ENCODE data around the gene RPH3AL.
"Not testable (repeated sequence)": the region's sequence is repeated elsewhere in the genome, so short reads cannot be mapped to it uniquely, and the experiment has no call there.

RPH3AL gene

GRCh38 chr17:223723-224471 lies 128.7 kb downstream of the RPH3AL start:
- no peak for DNase-seq (ENCODE audit: low spot score)
- no peak overlapping the region for H3K27ac ChIP-seq
- CTCF ChIA-PET, result interaction anchor here (0.6 to 0.8 kb wide), 2 partner anchors 10 to 188 kb away, joined by 3 to 4 read pairs; no protein-coding TSS in a partner anchor
- POLR2A ChIA-PET (ENCODE audit: low non-redundant PET), result no interaction called here
- TF ChIP-seq, protein P1, sequence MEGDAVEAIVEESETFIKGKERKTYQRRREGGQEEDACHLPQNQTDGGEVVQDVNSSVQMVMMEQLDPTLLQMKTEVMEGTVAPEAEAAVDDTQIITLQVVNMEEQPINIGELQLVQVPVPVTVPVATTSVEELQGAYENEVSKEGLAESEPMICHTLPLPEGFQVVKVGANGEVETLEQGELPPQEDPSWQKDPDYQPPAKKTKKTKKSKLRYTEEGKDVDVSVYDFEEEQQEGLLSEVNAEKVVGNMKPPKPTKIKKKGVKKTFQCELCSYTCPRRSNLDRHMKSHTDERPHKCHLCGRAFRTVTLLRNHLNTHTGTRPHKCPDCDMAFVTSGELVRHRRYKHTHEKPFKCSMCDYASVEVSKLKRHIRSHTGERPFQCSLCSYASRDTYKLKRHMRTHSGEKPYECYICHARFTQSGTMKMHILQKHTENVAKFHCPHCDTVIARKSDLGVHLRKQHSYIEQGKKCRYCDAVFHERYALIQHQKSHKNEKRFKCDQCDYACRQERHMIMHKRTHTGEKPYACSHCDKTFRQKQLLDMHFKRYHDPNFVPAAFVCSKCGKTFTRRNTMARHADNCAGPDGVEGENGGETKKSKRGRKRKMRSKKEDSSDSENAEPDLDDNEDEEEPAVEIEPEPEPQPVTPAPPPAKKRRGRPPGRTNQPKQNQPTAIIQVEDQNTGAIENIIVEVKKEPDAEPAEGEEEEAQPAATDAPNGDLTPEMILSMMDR (conservative IDR thresholded peaks at IDR 0.05; ENCODE audit: low read depth), result no peak

GRCh38 chr17:222172-222571 lies 130.4 kb downstream of the RPH3AL start:
- CTCF ChIA-PET, result no interaction called here
- POLR2A ChIA-PET (ENCODE audit: low non-redundant PET), result no interaction called here
- DNase-seq (ENCODE audit: low spot score), result no peak
- TF ChIP-seq, protein P1 (conservative IDR thresholded peaks at IDR 0.05; ENCODE audit: low read depth), result no peak
- no peak overlapping the region for H3K27ac ChIP-seq

- ChIA-PET CTCF (no interaction called here), POLR2A (ENCODE audit: low non-redundant PET) (no interaction called here)
These were observed 132.9 kb downstream of the RPH3AL start for GRCh38 chr17:219696-220095.

GRCh38 chr17:218432-219110 lies 134.0 kb downstream of the RPH3AL start:
- TF ChIP-seq, protein P1 (conservative IDR thresholded peaks at IDR 0.05; ENCODE audit: low read depth), result no peak
- DNase-seq (ENCODE audit: low spot score), result no peak
- POLR2A ChIA-PET (ENCODE audit: low non-redundant PET), result no interaction called here
- CTCF ChIA-PET, result interaction anchor here (0.5 kb wide), 1 partner anchor 9 kb away, joined by 3 read pairs; no protein-coding TSS in a partner anchor
- H3K27ac ChIP-seq, result no peak overlapping the region

More at GRCh38 chr17:219696-220095, 132.9 kb downstream of the RPH3AL start:
- no peak overlapping the region for H3K27ac ChIP-seq
- TF ChIP-seq, protein P1 (conservative IDR thresholded peaks at IDR 0.05; ENCODE audit: low read depth), result no peak
- no peak for DNase-seq (ENCODE audit: low spot score)

GRCh38 chr17:216625-217024 lies 136.0 kb downstream of the RPH3AL start:
- TF ChIP-seq, protein P1 (conservative IDR thresholded peaks at IDR 0.05; ENCODE audit: low read depth), result no peak
- H3K27ac ChIP-seq, result no peak overlapping the region
- ChIA-PET POLR2A (ENCODE audit: low non-redundant PET) (no interaction called here), CTCF (no interaction called here)
- no peak for DNase-seq (ENCODE audit: low spot score)

DNA sequence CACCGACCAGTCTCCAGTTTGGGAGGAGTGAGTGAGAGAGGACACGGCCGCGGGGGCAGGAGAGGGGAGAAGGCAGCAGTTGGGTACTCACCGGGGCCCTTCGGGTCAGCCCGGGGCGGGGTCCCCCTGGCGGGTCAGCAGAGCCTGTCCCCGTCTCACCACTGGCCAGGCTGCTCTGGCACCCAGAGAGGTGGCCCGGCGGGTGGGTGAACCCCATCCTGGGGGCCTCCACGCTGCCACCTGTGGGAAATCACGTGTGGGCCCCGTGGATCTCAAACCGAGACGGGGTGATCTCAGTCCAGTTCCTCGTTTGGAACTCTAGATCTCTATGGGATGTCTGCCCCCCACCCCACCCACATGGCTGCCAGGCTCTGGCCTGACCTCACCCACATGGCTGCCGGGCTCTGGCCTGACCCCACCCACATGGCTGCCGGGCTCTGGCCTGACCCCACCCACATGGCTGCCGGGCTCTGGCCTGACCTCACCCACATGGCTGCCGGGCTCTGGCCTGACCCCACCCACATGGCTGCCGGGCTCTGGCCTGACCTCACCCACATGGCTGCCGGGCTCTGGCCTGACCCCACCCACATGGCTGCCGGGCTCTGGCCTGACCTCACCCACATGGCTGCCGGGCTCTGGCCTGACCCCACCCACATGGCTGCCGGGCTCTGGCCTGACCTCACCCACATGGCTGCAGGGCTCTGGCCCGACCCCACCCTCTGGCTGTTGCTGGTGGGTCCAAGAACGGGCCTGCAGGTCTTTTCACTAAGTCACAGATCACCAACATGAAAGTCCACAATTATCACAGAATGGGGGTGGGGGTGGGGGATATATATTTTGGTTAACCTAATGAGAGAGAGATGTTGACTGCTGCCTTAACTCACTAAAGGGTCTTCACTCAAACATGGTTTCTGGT lies 136.8 kb downstream of the RPH3AL start:
- CTCF ChIA-PET; DNase-seq (ENCODE audit: low spot score); POLR2A ChIA-PET (ENCODE audit: low non-redundant PET); H3K27ac ChIP-seq: not testable (repeated sequence)
